GM21360 (cell line): ENCODE data around the gene TMEM82.

Experiments
- ATAC-seq: cut with Tn5 transposase; IDR thresholded peaks from one replicate; pipeline ENCODE4 v1.9.1; 2021; ENCODE audit warnings: mild to moderate bottlenecking, moderate library complexity; ENCODE audit not compliant: unreplicated experiment

Gene TMEM82

GRCh38 chr1:15719381-15720120 is 22.7 kb upstream of the TMEM82 start:
- ATAC-seq = no peak

GRCh38 chr1:15720861-15721260 is 21.4 kb upstream of the TMEM82 start:
- no peak for ATAC-seq

- no peak for ATAC-seq
Measured at GRCh38 chr1:15722411-15722810, 19.9 kb upstream of the TMEM82 start.

GRCh38 chr1:15722836-15723532 is 19.3 kb upstream of the TMEM82 start:
- no peak for ATAC-seq

- no peak for ATAC-seq
Measured at GRCh38 chr1:15723631-15724246, 18.6 kb upstream of the TMEM82 start.

GRCh38 chr1:15724949-15725880 is 17.1 kb upstream of the TMEM82 start:
- ATAC-seq = no peak

- no peak for ATAC-seq
Measured at GRCh38 chr1:15726508-15726907, 15.8 kb upstream of the TMEM82 start.

GRCh38 chr1:15727021-15727420 is 15.3 kb upstream of the TMEM82 start:
- no peak for ATAC-seq

- ATAC-seq = no peak
Measured at GRCh38 chr1:15727424-15727823, 14.9 kb upstream of the TMEM82 start.

GRCh38 chr1:15727866-15728534 is 14.3 kb upstream of the TMEM82 start:
- ATAC-seq = no peak

GRCh38 chr1:15728937-15729657 is 13.2 kb upstream of the TMEM82 start:
- no peak for ATAC-seq

GRCh38 chr1:15730423-15730822 is 11.9 kb upstream of the TMEM82 start:
- no peak for ATAC-seq

- no peak for ATAC-seq
Measured at GRCh38 chr1:15730936-15731335, 11.4 kb upstream of the TMEM82 start.

- ATAC-seq = no peak
Measured at GRCh38 chr1:15731735-15732685, 10.3 kb upstream of the TMEM82 start.

- no peak for ATAC-seq
Measured at GRCh38 chr1:15732686-15733081, 9.6 kb upstream of the TMEM82 start.

GRCh38 chr1:15733218-15733725 is 9.0 kb upstream of the TMEM82 start:
- no peak for ATAC-seq

- ATAC-seq = no peak
Measured at GRCh38 chr1:15733726-15734226, 8.5 kb upstream of the TMEM82 start.

- ATAC-seq = no peak
Measured at GRCh38 chr1:15734296-15734695, 8.0 kb upstream of the TMEM82 start.
